Smooth muscle cell (in vitro differentiated cells): ENCODE data around the gene KRT8. TPM values are rescaled to one million over a fixed set of nuclear protein-coding genes. Genes with fewer than 3 reads are reported as not detected.

ENCODE experiments used
- DNase-seq: peaks from one replicate; lab custom pipeline; 2025; ENCODE audit not compliant: unreplicated experiment; lab: John Stamatoyannopoulos, UW
- H2AFZ ChIP-seq: fragments of 200-600 bp; sonication (generic); 2 replicates; pipeline ENCODE4 v1.6.0; 2016; ENCODE audit warnings: antibody characterized with exemption, low read depth, mild to moderate bottlenecking
- H3F3A ChIP-seq: fragments of 200-600 bp; sonication (generic); 2 replicates; pipeline ENCODE4 v1.6.0; 2017; ENCODE audit warnings: antibody characterized with exemption, low read depth
- H3K27ac ChIP-seq: fragments of 200-600 bp; sonication (generic); 2 replicates; pipeline ENCODE4 v1.5.1; 2016; ENCODE audit warnings: low read depth, mild to moderate bottlenecking
- H3K27me3 ChIP-seq: fragments of 200-600 bp; sonication (generic); 2 replicates; pipeline ENCODE4 v1.6.1; 2016; ENCODE audit warnings: low read depth, mild to moderate bottlenecking
- H3K36me3 ChIP-seq: fragments of 200-600 bp; sonication (generic); 2 replicates; pipeline ENCODE4 v1.5.1; 2016; ENCODE audit warnings: low read depth
- H3K4me1 ChIP-seq: fragments of 200-600 bp; sonication (generic); 2 replicates; pipeline ENCODE4 v1.5.1; 2016; ENCODE audit warnings: low read depth
- H3K4me2 ChIP-seq: fragments of 200-600 bp; sonication (generic); 2 replicates; pipeline ENCODE4 v1.6.0; 2016; ENCODE audit warnings: mild to moderate bottlenecking
- H3K4me3 ChIP-seq: fragments of 200-600 bp; sonication (generic); 2 replicates; pipeline ENCODE4 v1.5.1; 2016; ENCODE audit warnings: mild to moderate bottlenecking
- H3K79me2 ChIP-seq: fragments of 200-600 bp; sonication (generic); 2 replicates; pipeline ENCODE4 v1.6.0; 2016; ENCODE audit warnings: low read depth, mild to moderate bottlenecking
- H3K9ac ChIP-seq: fragments of 200-600 bp; sonication (generic); 2 replicates; pipeline ENCODE4 v1.6.0; 2016; ENCODE audit warnings: low read depth
- H3K9me3 ChIP-seq: fragments of 200-600 bp; sonication (generic); replicated peaks from 2 replicates; pipeline ENCODE4 v1.5.1; 2016; ENCODE audit warnings: low read depth
- H4K20me1 ChIP-seq: fragments of 200-600 bp; sonication (generic); 2 replicates; pipeline ENCODE4 v1.6.0; 2016; ENCODE audit warnings: low read depth
- CTCF ChIP-seq: fragments of 200-600 bp; sonication (generic); IDR thresholded peaks from 2 replicates; pipeline ENCODE4 v1.5.1; 2017; ENCODE audit warnings: borderline replicate concordance, mild to moderate bottlenecking, antibody characterized with exemption; ENCODE audit not compliant: insufficient read depth, poor library complexity, severe bottlenecking
- WGBS: methylation state at CpG from one replicate; pipeline ENCODE4 v1.1.7; 2016; ENCODE audit warnings: low lambda C conversion rate; 5-methylcytosine and 5-hydroxymethylcytosine counted together
- polyA plus RNA-seq: library from polyadenylated mRNA; unstranded; fragments of >200 nt; fragmentation: Nextera tagmentation; extraction: Ambion mirVana; gene quantifications from 2 replicates; pipeline ENCODE4 v1.2.1, GENCODE V29; 2016
- total RNA-seq: library from RNA; depleted of rRNA; stranded (reverse); fragments of >200 nt; gene quantifications from 2 replicates; pipeline ENCODE4 v1.2.3, GENCODE V29; 2014

Gene KRT8
- total and polyA plus RNA-seq, 2 experiments from 2014 or later = 929 to 1,025 TPM

GRCh38 chr12:52900896-52901714 is 3.8 kb downstream of the KRT8 start:
- H3K9me3 ChIP-seq = no peaks in the 10 kb centered on the region
- no peak overlapping the region for H3K4me2 ChIP-seq
- H3K79me2 ChIP-seq = peaks cover 30% of the 10 kb centered on the region
- whole genome bisulfite sequencing = 62% methylated on average over 7 of the region's 7 CpGs
- H2AFZ ChIP-seq = no peak overlapping the region
- TF ChIP-seq CTCF = no peak
- H3F3A ChIP-seq = peaks cover 52% of the 10 kb centered on the region
- peak overlapping the region; percentile 92 for H3K4me3 ChIP-seq
- H3K36me3 ChIP-seq = peaks cover 17% of the 10 kb centered on the region
- H4K20me1 ChIP-seq = peaks cover 79% of the 10 kb centered on the region
- no peaks in the 10 kb centered on the region for H3K27me3 ChIP-seq
- no peak for DNase-seq
- H3K9ac ChIP-seq = no peak overlapping the region
- H3K27ac ChIP-seq = no peak overlapping the region
- peaks cover 8% of the 10 kb centered on the region for H3K4me1 ChIP-seq

- Histone ChIP-seq H3K9me3 (no peaks in the 10 kb centered on the region), H2AFZ (no peak overlapping the region), H4K20me1 (peaks cover 79% of the 10 kb centered on the region), H3K4me3 (no peak overlapping the region), H3K79me2 (peaks cover 30% of the 10 kb centered on the region), H3K4me2 (no peak overlapping the region), H3K36me3 (peaks cover 17% of the 10 kb centered on the region), H3K27ac (peak overlapping the region; percentile 3), H3F3A (peaks cover 48% of the 10 kb centered on the region), H3K9ac (no peak overlapping the region), H3K4me1 (peaks cover 7% of the 10 kb centered on the region), H3K27me3 (no peaks in the 10 kb centered on the region)
- no peak for TF ChIP-seq CTCF
- no peak for DNase-seq
- WGBS = 73% methylated on average over 9 of the region's 9 CpGs
Observed at GRCh38 chr12:52900166-52900895, 4.5 kb downstream of the KRT8 start.

- DNase-seq = no peak
- Histone ChIP-seq H2AFZ (no peak overlapping the region), H3K9ac (no peak overlapping the region), H3K27ac (peak overlapping the region; percentile 3), H3K4me3 (no peak overlapping the region), H3K4me1 (peaks cover 4% of the 10 kb centered on the region), H3K36me3 (peaks cover 17% of the 10 kb centered on the region), H3K4me2 (peak overlapping the region; percentile 26), H3K9me3 (no peaks in the 10 kb centered on the region), H3F3A (peaks cover 44% of the 10 kb centered on the region), H4K20me1 (peaks cover 76% of the 10 kb centered on the region), H3K27me3 (no peaks in the 10 kb centered on the region), H3K79me2 (peaks cover 30% of the 10 kb centered on the region)
- no peak for TF ChIP-seq CTCF
- WGBS = 97% methylated on average over 13 of the region's 13 CpGs
Observed at GRCh38 chr12:52899338-52900035, 5.4 kb downstream of the KRT8 start.
